ELR (cell line): ENCODE data around the gene FAM163B.
A peak's percentile ranks its signal among the peaks of the same experiment; 100 is the strongest.

Experiments used
- DNase-seq: peaks from one replicate; pipeline ENCODE4 v3.0.0-alpha.2; 2015; ENCODE audit warnings: low read depth

Gene FAM163B

DNA sequence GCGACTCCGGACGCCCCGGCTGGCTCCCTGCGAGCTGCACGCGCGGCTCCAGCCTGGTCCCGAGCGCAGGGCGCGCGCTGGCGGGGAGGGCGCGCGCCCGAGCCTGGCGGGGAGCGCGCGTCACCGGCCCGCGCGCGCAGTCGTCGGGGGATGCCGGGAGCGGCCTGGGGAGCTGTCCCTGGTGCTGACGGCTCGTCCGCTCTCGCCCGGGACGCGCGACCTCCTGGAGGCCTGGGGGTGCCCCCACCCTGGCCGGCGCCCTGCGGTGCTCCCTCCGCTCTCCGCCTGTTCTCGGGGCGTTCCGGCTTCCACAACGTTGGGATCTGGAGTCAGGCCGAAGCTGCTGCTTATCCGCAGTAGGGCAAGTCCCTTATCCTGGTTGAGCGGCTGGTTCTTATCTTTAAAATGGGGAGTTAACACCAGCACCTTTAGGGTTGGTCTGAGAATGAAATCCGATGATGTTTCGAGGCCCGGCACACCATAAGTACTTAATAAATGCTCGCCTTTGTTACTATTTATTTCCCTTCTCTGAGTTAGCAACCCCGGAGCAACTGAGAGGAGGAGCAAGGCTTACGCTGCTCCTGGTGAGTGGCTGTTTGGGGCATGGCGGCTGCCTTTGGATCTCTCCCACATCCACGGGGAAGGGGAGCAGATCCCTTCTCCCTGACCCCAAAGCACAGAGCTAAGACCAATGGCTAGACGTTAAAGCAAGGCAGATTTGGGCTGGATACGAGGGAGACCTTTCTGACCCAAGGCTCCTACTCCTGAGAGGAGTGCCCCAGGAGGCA lies at the start of gene FAM163B:
FAM163B (minus strand) TSS at position 79 of the 788 bp plus-strand sequence. CDS start 29,166 bp downstream, outside the sequence.
- DNase-seq, result no peak

- peak; percentile 15 for DNase-seq
These were observed 48.0 kb upstream of the FAM163B start for GRCh38 chr9:133657120-133657661.

- DNase-seq, result no peak
These were observed 47.3 kb upstream of the FAM163B start for GRCh38 chr9:133656211-133657119.

DNA sequence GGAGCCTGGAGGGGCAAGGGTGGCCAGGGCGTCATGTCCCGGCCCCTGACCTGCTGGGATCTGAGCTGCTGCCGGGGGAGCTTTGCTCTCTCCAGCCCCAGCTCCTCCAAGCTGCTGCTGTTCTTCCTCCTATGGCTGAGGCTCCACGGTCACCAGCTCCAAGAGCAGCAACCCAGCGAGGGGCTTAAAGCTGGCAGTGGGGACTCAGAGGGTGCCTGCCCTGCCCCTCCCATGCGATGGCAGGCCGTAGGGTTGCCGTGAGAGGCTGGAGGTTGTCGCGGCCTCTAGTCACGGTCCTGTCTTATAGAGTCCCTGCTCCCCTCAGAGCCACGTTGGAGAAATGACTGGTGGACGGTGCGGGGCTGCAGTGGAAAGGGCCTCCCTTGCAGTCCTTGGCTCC lies 46.5 kb upstream of the FAM163B start:
- DNase-seq, result no peak

GRCh38 chr9:133654736-133655657 lies 45.8 kb upstream of the FAM163B start:
- no peak for DNase-seq

- DNase-seq, result no peak
These were observed 44.4 kb upstream of the FAM163B start for GRCh38 chr9:133653638-133654037.

DNA sequence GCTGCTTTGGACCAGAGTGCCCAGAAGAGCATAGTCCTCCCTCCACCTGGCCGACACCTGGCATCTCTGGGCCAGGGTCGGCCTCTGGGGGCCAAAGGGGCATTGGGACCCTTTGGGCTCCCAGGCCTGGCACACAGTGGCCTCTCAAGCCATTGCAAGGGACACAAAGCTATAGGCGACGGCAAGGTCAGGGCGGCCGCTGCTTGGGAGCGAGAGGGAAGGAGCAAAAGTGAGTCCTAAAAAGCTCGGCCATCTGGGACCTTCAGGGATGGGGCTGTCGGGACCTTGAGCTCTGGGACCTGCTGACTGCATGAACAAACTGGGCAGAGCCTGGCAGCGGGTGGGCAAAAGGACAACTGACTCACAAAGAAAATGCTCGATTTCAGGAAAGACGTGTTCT lies 40.8 kb upstream of the FAM163B start:
- no peak for DNase-seq

- no peak for DNase-seq
These were observed 40.0 kb upstream of the FAM163B start for GRCh38 chr9:133649194-133649593.

DNA sequence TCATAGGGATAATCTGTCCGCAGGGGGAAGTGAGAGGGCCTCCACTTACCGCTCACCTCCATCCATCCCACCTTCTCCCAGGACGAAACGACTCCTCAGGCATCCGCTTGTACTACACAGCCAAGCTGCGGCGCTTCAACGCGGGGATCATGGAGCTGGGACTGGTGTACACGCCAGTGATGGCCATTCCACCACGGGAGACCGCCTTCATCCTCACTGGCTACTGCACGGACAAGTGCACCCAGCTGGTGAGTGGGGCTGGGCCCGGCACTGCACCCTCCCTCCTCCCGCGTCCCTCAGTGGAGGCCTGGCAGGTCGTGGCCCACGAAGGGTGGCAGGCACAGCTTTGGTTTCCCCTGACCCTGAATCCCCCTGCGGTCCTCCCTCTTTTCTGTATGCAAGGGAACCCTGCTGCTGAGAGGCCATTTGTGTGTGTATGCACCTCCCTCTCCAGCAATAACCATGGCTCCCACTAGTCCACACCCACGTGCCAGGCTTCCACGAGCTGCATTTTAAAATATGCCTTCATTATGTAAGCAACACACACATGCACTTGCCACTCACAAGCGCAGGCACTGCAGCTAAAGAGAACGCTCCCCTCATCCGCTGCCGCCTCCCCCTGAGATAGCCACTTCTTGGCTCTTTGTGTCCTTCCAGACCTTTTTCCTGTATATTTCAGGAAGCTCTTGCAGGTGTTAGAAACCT lies 38.7 kb upstream of the FAM163B start:
- no peak for DNase-seq

DNA sequence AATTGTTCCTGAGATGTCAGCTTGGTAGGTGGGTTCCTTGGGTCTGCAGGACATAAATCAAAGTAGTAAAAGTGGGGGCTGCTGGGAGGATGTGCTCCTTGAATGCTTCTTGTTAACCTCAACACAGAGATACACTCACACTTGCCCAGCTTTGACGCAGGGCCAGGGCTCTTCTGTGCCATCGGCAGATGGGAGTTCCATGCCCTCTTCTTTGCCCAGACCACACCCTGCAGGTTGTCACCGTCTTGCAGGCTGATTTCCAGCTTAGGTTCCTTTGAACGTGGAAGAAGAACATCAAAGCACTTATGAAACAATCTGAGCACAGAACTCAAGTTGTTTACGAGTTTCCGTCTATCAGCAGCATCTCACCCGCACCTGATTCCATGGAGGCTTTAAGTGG lies 38.0 kb upstream of the FAM163B start:
- DNase-seq, result no peak

DNA sequence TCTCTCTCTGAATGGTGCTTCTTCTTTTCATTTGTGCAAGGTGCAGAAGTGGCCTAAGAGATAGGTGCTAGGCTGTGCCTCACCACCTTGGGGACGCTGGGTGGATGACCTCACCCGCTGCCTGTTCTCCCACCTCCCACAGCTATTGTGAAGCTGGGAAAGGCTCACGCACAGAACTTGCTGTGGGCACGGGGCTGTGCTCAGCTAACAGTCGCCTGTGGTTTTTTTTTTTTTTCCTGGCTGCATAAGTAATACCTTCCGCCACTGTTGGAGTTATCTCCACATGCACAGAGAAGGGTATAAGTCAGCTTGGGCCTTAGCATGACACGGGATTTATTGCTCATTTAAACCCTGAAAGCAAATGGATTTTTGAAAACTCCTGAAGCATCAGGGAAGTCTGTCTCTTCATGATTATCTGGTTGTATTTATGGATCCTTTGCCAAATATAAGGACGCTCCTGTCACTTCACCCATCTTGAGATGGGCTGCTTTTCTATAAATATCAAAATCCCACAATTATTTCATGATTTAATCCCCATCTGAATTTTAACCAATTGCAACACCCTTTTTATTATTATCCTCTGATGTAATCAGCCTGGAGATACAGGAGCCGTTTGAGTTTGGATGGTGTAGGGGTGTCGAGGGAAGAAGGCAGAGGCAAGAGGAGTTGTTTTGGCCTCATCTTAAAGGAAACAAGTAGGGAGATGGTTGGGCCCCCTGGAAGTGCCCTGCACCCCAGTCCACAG lies 36.0 kb upstream of the FAM163B start:
- DNase-seq, result no peak

- DNase-seq, result no peak
These were observed 35.0 kb upstream of the FAM163B start for GRCh38 chr9:133643978-133644760.

DNA sequence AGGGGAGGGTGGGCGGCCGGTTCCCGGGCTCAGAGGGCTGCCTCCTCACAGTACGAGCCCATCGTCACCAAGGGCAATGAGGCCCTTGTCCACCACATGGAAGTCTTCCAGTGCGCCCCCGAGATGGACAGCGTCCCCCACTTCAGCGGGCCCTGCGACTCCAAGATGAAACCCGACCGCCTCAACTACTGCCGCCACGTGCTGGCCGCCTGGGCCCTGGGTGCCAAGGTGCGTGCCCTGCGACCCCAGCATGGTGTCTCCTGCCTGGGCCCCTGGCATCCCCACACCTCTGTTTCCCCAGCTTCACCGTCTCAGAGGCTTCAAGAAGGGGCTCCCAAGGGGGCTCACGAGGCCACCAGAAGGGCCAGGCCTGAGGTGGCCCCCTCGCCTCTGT lies 34.2 kb upstream of the FAM163B start:
- DNase-seq, result no peak

- DNase-seq, result no peak
These were observed 33.6 kb upstream of the FAM163B start for GRCh38 chr9:133642708-133643361.

DNA sequence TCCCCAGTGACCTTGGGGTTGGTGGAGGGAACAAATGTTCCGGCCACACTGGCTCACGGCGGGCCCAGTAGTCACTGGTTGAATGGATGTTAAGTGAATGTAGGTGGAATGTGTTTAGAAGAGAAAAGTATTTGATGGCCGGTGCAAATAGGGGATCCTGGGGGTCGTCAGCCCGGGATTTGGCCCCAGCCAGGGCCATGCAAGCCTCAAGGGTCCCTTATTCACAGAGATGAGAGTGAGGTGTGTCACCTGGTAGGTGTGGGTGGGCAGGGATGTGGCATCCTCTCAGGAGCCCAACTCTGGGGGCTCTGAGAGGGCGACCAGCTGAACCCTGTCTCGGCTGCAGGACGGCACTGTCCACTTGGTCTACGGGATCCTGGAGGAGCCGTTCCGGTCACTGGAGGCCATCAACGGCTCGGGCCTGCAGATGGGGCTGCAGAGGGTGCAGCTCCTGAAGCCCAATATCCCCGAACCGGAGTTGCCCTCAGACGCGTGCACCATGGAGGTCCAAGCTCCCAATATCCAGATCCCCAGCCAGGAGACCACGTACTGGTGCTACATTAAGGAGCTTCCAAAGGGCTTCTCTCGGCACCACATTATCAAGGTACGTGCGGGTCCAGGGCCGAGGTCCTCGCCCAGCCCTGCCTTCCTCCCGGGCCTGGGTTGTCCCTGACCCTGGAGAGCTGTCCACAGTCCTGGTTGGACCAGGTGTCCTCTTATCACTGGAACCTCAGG lies 32.8 kb upstream of the FAM163B start:
- no peak for DNase-seq

GRCh38 chr9:133641396-133641655 lies 32.1 kb upstream of the FAM163B start:
- DNase-seq, result no peak

DNA sequence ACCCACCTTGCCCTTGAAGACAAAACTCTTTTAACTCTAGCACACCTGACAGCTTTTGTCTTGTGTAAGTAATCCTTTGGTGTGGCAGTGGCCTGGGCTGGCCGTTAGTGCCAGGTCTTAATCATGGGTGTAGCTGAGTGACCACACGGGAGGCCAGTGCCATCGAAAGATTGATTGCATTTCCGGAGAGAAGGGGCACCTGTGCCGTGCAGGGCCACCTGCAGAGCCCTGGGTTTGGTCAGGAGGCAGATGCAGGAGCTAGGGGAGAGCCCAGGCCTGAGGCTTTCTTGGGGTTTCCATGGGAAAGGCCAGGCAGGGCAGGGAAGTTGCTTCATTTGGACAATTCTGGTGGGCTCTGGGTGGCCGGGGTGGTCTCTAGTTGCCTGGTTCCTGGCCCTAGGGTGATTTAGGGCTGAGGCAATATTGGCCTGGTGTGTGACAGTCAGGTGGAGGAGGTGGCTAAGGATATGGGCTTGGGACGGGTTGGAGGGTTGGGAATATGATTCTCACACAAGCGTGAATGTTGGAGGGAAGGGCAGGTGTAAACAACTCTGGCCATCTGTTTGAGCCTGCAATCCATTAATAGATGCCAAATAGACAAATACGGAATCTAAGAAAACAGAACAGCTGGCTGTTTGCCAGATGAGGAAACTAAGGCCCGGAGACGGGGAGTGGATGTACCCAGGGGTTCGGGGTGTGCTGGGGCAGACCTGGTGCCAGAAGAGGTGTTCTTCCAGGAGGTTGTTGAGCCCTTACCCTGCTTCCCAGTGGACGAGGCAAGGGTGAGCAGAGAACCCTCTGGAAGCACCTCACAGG lies 31.6 kb upstream of the FAM163B start:
- no peak for DNase-seq

DNA sequence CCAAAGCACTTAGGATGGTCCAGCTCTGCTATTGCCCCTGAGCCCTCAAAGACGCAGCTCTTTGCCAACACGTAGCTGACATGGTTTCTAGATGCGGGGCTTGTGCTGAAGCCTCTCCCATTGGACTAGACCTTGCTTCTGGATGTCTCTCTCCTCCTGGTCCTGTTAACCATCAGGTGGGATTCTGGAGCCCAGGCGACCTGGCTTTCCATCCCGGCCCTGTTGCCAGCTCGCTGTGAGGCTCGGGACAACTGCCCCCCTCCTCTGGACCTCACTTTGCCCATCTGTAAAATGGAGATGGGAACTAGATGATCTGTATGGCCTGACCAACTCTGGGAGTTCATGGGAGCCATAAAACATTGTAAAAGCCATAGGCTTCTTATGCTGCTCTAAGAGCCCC lies 31.0 kb upstream of the FAM163B start:
- DNase-seq, result no peak
